ENCODE results near the gene CCDC197. TPM values are rescaled to one million over a fixed set of nuclear protein-coding genes. Genes with fewer than 3 reads are reported as not detected.

CCDC197 gene
- total and polyA plus RNA-seq, 8 donors: not detected

GRCh38 chr14:94031161-94031882 is 34.2 kb downstream of the CCDC197 start:
- TF ChIP-seq POLR2AphosphoS5 (IDR thresholded peaks at IDR 0.05): no peak
- no peaks in the 10 kb centered on the region for H3K36me3 ChIP-seq
- no peaks in the 10 kb centered on the region for H3K27me3 ChIP-seq
- peaks cover 11 to 30% (median 17%) of the 10 kb centered on the region in 4 donors for H3K4me1 ChIP-seq
- intact Hi-C loops (cut with DNase I; ENCODE audit: low total_unique reads): loop anchor here (5.0 kb wide), 1 partner anchor 106 kb away; no protein-coding TSS in a partner anchor
- H3K9me3 ChIP-seq: no peaks in the 10 kb centered on the region
- no peak overlapping the region for H3K27ac ChIP-seq
- WGBS, 5 donors: 84 to 94% (median 91%) methylated on average over 8 of the region's 8 CpGs
- no peak overlapping the region for H3K4me3 ChIP-seq
- DNase-seq: no peak

- Histone ChIP-seq H3K27me3 (no peaks in the 10 kb centered on the region), H3K9me3 (no peaks in the 10 kb centered on the region), H3K36me3 (no peaks in the 10 kb centered on the region), H3K4me3 (no peak overlapping the region), H3K27ac (no peak overlapping the region), H3K4me1 (peaks cover 7 to 24% (median 11%) of the 10 kb centered on the region in 4 donors)
- no peak for DNase-seq
- intact Hi-C loops (cut with DNase I; ENCODE audit: low total_unique reads): loop anchor here (5.0 kb wide), 1 partner anchor 105 kb away; no protein-coding TSS in a partner anchor
- 76 to 80% (median 77%) methylated on average over 6 to 7 of the region's 7 CpGs for WGBS, 5 donors
- TF ChIP-seq POLR2A (IDR thresholded peaks at IDR 0.05) (no peak), POLR2AphosphoS5 (IDR thresholded peaks at IDR 0.05) (no peak), CTCF (IDR thresholded peaks at IDR 0.05) (no peak), EP300 (IDR thresholded peaks at IDR 0.05) (no peak)
These were observed 34.8 kb downstream of the CCDC197 start for GRCh38 chr14:94031883-94032279.

GRCh38 chr14:94034886-94035285 is 37.8 kb downstream of the CCDC197 start:
- DNase-seq: no peak
- H3K36me3 ChIP-seq: peaks cover 0 to 3% (median 0%) of the 10 kb centered on the region in 4 donors
- TF ChIP-seq POLR2A (IDR thresholded peaks at IDR 0.05): no peak
- TF ChIP-seq POLR2AphosphoS5 (IDR thresholded peaks at IDR 0.05): no peak
- H3K9me3 ChIP-seq: no peaks in the 10 kb centered on the region
- intact Hi-C loops (cut with DNase I; ENCODE audit: low total_unique reads): loop anchor here (5.0 kb wide), 1 partner anchor 102 kb away; no protein-coding TSS in a partner anchor
- no peaks in the 10 kb centered on the region for H3K27me3 ChIP-seq
- 84 to 97% (median 91%) methylated on average over 3 of the region's 3 CpGs for WGBS, 5 donors
- H3K4me3 ChIP-seq: no peak overlapping the region
- no peaks in the 10 kb centered on the region for H3K4me1 ChIP-seq
- no peak overlapping the region for H3K27ac ChIP-seq

- TF ChIP-seq POLR2A (IDR thresholded peaks at IDR 0.05) (no peak), CTCF (IDR thresholded peaks at IDR 0.05) (peak in 5 of 7 experiments; percentile 66 to 85 (median 81)), EP300 (IDR thresholded peaks at IDR 0.05) (no peak), POLR2AphosphoS5 (IDR thresholded peaks at IDR 0.05) (peak in 1 of 3 donors; percentile 14)
- intact Hi-C loops (cut with DNase I; ENCODE audit: low total_unique reads): no loop called here
- H3K4me3 ChIP-seq: no peak overlapping the region
- no peak overlapping the region for H3K27ac ChIP-seq
- WGBS, 5 donors: 26 to 33% (median 27%) methylated on average over 12 of the region's 12 CpGs
- peaks cover 0 to 6% (median 0%) of the 10 kb centered on the region in 4 donors for H3K36me3 ChIP-seq
- no peaks in the 10 kb centered on the region for H3K27me3 ChIP-seq
- H3K4me1 ChIP-seq: peaks cover 2 to 3% (median 2%) of the 10 kb centered on the region in 4 donors
- peak; percentile 78 to 85 for DNase-seq
- no peaks in the 10 kb centered on the region for H3K9me3 ChIP-seq
These were observed 39.4 kb downstream of the CCDC197 start for GRCh38 chr14:94036313-94037167.

- H3K36me3 ChIP-seq: peaks cover 0 to 6% (median 0%) of the 10 kb centered on the region in 4 donors
- intact Hi-C loops (cut with DNase I; ENCODE audit: low total_unique reads): no loop called here
- no peak for DNase-seq
- peaks cover 12 to 17% (median 14%) of the 10 kb centered on the region in 4 donors for H3K4me1 ChIP-seq
- H3K4me3 ChIP-seq: no peak overlapping the region
- H3K9me3 ChIP-seq: no peaks in the 10 kb centered on the region
- H3K27ac ChIP-seq: no peak overlapping the region
- WGBS, 5 donors: 81 to 93% (median 87%) methylated on average over 8 to 9 of the region's 9 CpGs
- no peaks in the 10 kb centered on the region for H3K27me3 ChIP-seq
- no peak for TF ChIP-seq POLR2AphosphoS5 (IDR thresholded peaks at IDR 0.05)
- no peak for TF ChIP-seq CTCF (IDR thresholded peaks at IDR 0.05)
- no peak for TF ChIP-seq EP300 (IDR thresholded peaks at IDR 0.05)
- no peak for TF ChIP-seq POLR2A (IDR thresholded peaks at IDR 0.05)
These were observed 40.9 kb downstream of the CCDC197 start for GRCh38 chr14:94037954-94038353.

Measured in stomach (tissue), 9 donors.